ENCODE measurements around the gene EBLN2.

EBLN2 gene

GRCh38 chr3:73107676-73108187 is 46.3 kb downstream of the EBLN2 start:
- no peak for DNase-seq (ENCODE audit: low spot score)

DNA sequence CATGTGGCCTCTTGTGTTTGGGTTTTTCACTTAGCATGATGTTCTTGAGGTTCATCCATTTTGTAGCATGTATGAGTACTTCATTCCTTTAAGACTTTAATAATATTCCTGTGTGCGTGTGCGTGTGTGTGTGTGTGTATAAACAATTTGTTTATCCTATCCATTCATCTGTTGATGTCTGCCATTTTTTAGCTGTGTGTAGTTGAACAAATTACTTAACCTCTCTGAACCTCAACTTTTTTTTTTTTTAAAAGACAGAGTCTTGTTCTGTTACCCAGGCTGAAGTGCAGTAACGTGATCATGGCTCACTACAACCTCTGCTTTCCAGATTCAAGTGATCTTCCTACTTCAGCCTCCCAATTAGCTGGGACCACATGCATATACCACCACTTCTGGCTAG is 47.3 kb downstream of the EBLN2 start:
- DNase-seq (ENCODE audit: low spot score), result no peak

DNA sequence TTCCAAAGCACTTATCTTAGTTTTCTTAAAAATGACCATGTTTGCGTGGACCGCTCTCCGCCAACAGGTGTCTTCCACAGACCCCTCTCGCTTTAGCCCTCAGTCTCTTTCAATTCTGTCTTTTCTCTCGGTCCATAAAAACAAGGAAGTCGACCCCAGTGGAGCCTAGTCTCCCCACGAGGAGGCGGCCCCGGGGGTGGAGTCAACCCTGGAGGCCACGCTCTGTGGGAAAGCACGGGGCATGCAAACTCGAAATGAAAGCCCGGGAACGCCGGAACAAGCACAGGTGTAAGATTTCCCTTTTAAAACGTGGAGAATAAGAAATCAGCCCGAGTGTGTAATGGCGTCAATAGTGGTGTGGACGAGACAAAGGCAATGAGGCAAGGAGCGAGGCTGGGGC is 49.1 kb downstream of the EBLN2 start:
- DNase-seq (ENCODE audit: low spot score), result no peak

All from HuH-7.5 (cell line).